Activated CD4-positive, alpha-beta T cell treated with anti-CD3 and anti-CD28 coated beads, Interleukin-2, Interleukin-6, amounts not matched to agents 100 ng/mL and 50 ng/mL, durations not matched to agents 16 hours and 8 hours (primary cell): ENCODE measurements around the gene PLPP1.

Experiments used
- DNase-seq: peaks from one replicate; pipeline ENCODE4 v3.0.0-alpha.2; 2020

PLPP1 gene

DNA sequence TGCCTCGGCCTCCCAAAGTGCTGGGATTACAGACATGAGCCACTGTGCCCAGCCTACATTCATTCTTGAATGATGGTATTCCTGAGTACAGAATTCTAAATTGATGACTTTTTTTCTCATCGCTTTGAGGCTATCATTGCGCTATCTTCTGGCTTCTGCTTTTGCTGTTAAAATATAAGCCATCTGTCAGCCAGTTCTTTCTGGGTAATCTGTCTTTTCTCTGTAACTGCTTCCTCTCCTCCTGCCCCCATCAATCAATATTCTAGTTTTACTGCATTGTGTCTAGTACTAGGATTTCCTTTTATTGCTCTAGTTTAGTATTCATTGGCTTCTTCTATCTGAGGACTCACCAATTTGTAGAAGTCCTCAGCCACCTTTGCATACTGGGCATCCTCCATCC lies 89.0 kb downstream of the PLPP1 start:
- DNase-seq = no peak

DNA sequence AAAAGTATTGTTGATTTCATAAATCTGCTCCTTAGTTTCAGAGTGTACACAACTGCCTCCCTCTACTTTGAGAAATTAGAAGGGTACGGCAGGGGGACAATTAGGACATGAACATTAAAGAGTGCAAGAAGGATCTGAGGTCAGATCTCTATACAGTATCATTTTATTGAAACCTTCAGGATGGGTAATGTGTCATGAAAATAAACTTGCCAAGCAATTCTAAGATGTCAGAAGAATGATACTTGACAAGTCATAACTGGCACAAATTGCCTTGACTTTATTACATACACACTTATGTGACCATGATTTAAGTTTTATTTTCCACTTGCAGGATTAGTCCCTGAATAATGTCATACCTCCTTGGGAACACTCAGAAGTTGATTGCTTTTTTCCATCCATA lies 92.8 kb downstream of the PLPP1 start:
- DNase-seq = no peak

DNA sequence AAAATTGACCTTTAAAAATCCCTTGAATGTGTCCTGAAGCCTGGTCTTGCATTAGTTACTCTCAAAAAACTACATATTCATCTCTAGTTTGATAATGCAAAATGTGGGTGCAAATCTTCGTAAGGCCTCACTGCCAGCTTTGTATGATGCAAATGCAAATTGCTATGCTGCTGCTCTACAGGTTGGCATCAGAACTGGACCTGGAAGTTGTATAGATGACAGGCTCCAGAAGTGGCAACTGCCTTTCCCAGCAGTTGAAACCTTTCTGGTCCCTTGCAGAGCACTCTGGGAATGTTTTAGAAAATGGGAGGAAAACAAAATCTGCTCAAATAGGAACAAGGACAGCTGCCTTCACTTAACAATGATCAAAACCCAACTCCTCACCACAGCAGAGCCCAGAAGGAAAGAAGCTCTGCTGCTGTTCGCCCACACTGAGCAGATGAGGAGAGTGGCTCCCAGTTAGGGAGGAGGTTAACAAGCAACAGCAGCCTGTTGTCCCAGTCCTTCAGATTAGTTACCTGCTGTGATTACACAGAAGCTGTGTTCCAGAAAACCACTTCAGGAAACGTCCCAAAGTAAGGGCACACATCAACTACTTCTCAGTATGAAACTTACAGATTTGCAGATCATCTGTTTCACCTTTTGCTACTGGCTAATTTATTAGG lies 93.5 kb downstream of the PLPP1 start:
- no peak for DNase-seq

DNA sequence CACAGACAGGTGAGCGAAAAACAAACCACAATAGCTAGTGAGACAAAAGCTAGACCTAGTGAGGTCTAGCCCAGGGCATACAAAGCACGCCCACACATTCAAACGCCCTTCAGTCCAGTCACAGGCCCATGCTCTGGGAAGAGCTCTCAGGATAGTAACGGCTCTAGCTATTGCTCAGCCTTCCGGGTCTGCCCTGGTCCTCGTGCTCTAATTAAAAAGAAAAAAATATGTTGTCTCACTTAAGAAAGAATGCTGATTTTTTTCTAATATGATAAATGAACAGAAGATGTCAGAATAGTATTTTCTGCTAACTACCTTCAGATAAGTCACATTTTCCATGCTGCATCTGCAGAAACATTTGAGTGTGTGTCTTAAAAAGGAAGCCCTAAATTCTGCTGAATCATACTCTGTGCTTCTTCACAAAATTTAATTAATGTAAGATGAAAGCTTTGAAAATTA lies 94.5 kb downstream of the PLPP1 start:
- peak; percentile 37 for DNase-seq

DNA sequence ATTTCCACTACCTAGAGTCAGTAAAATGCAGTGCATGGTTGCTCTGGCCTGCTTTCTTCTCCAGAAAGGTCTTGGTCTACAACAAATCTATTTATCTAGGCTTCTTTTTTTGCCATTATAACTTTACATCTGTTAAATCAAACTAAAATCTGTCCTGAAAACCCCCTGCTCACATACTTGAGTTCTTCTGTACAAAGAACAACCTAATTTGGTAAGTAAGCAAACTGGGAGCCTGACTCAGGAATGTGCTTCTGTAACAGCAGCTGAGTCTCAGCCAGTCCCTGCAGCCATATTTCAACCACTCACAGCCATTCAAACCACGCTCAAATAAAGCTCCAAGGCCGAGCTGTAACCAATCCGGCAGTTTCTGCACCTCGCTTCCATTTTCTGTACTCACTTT lies 95.8 kb downstream of the PLPP1 start:
- DNase-seq = no peak

DNA sequence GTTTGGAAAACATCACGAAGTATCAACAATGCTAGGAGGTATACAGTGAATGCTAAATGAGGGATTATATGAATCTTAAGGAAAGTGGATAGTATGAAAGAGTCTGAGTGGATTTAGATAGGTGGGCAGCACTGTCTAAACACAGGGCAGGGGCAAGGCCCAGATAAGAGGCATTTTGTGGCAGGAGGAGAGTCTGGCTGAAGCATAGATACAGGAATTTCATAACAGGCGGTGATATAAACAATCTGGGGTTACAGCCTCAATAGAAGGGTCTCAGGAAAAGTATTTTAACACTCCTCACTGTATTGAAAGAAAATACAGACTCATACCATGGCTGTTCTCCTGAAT lies 96.9 kb downstream of the PLPP1 start:
- no peak for DNase-seq

DNA sequence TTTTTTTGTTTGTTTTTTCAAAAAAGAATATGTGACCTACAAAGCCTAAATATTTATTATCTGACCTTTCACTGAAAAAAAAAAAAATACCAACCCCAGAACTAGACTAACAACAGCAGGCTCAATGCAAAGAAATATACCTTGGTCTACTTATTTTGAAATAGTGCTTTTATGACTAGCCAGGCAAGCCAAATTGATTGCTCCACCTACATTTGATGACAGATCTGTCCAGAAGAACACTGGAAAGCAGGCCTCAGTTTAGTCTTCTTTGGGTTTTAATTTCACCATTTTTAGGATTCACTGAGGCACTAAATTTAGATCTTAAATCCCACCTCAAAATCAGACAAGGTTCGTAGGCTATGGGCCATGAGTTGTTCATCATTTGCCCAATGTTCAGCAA lies 97.3 kb downstream of the PLPP1 start:
- no peak for DNase-seq

DNA sequence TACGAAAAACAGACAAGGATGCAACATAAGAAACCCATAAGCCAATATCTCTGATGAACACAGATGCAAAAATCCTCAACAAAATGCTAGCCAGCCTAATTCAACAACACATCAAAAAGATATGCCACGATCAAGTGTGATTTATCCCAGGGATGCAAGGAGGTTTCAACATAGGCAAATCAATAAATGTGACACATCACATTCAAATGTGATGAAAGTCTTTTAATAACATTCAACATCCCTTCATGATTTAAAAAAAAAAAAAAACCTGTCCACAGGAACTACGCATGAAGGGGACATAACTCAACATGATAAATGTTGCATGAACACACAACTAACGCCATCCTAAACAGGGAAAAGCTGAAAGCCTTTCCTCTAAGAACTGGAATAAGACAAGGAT lies 102.2 kb downstream of the PLPP1 start:
- DNase-seq = no peak

DNA sequence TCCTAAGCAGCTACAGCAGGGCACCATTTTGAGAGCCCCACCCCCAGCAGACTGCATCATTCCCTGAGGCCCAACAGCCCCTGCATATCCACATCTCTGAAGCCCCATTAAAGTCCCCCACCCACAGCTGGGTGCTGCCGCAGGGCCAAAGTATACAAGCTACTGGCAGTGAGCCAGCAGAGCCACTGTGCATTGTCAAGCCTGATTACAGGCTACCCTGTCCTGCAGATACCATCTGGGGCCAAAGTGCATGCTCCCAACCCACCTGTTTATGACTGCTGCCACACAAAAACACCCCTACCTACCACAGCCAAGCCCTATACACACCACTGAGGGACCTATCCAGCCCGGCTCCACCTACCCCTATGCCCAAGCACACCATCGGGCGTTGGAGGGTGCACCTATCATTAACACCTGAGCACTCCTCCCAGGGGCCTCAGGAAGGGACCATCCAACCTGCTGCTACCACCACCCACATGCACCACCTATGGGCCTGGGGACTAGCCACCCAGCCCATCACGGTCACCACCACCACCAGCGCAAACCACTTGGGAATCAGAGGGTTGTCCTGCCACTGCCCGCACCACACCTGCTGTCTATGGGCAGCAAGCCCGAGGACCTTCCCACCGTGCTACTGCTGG lies 105.0 kb downstream of the PLPP1 start:
- DNase-seq = no peak

DNA sequence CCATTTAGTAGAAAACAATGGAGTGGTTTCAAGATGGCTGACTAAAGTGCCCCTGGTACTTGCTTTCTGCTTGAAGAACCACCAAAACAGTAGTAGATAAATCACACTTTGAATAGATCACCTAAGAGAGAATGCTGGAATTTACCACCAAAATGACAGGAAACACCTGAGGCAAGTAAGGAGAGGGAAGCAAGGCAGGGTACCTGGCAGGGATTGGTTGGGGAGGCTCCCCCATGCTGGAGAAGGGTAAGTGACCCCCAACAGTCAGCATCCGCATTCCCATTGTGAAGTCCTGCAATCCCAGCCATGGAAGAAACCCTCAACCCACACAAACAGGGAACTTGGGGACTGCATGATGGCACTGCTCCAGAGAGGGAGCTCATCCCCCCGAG lies 105.5 kb downstream of the PLPP1 start:
- DNase-seq = no peak

DNA sequence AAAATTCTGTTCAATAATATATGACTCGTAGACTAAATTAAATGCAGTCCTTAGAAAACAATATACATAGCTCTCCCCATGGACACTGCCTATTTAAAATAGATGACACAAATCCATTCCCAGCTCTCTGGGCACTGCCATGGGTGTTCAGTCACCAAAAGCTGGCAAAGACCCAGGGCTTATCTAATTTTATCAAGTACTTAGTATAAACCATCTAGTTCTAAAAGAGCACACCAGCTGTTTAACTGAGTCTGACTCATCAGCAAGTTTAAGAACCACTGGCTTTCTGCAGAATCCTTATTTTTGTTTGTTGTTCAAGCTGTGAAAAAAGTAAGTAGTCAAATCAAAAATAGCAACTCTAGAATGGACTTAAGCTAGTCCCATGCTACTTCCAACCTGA lies 107.6 kb downstream of the PLPP1 start:
- no peak for DNase-seq

DNA sequence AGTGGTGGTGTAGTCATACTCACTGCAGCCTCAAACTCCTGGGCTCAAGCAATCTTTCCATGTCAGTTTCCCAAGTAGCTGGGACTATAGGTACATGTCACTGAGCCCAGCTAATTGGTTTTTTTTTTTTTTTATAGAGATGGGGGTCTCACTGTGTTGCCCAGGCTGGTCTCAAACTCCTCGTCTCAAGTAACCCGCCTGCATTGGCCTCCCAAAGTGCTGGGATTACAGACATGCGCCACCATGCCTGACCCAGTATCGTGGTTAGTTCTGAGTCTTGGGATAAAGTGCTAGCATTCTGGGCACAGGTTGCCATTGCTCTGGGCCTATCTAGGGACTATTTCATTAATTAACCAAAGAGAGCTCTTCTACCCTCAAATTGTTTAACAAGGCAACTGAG lies 108.3 kb downstream of the PLPP1 start:
- DNase-seq = no peak

DNA sequence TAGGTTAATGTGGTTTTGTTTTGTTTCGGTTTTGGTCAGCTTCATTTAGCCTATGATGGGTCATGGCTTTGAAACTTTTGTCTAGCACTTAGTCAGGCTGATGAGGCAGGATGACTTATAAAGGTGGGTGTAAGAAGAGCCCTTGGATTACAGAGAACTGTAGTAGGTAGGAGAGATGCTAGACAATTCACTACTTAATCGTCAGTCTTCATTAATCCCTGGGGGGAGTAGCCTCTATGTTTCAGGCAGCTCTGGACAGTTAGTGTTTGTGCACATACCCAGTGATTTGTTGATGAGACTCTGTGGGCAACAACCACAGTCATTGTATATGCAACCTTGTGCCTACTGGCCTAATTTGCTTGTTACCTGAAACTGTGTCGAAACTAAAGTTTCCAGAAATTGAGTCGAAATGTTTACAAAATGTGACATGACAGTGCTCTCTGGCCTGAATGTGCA lies 113.7 kb downstream of the PLPP1 start:
- peak; percentile 89 for DNase-seq

DNA sequence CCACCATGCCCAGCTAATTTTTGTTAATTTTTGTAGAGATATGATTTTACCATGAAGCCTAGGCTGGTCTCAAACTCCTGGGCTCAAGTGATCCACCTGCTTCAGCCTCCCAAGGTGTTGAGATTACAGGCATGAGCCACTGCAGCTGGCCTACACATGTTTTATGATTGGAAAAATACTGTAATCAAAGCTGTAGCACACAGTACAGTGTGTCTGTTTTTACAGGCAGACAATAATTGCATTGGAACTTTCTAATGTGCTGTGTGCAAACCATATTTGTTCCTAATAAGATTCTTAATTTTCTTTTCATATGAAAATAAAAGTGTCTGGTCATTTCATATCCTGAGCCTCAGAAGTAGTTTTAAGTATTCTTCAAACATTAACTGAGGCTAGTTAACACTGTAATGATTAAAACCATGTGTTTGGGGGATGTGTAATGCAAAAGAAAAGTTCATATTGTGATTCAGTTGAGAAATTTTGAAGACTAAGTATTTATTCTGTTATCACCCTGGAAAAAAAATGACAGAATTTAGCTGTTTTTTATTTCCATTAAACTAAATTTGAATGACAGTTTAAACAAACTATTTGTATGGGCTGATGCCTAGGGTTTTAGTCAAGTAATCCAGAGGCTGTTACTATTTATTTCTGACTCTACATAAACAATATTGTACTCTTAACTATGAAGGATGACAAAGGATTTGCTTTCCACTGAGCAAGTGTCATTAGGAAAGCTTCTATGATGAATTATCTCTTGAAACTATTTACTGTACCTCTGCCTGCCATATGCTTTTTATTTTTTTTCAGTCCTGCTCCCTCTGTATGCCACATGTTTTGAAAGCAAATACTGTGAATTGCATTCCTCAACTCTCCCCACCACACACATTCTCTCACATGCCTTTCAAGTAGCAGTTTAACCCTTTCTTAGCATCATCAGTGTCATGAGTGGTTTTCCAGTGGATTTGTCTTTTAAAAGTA lies 115.5 kb downstream of the PLPP1 start:
- no peak for DNase-seq

DNA sequence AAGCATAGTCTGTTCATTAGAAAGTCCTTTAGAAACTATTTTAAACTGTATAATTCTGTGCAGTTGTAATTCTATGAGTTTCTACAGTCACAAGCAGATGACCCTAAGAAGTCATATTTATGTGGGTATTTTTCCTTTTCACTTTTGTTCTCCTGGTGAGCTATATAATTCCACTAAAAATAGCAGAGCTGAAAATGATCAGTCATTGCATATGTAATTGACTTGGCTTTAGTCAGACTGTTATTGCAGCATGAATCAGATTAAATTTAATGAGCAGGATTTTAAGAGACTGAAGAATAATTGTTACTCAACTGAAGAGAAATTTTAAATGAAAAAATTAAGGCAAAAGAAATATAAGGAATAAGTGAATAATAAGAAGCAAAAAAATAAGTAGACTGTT lies 118.5 kb downstream of the PLPP1 start:
- no peak for DNase-seq

DNA sequence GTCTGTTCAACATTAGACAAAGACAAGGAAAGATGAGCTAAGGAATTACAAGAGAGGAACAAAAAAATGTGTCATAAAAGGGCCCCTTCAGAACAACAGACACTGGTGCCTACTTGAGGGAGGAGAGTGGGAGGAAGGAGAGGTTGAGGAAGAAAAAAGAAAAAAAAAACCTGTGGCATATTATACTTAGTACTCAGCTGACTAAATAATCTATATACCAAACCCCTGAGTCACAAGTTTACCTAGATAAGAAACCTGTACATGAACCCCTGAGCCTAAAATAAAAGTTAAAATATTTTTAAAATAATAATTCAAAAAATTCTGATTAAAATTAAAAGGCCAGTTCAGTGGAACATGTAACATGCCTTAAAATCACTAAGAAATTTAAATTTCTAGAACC lies 119.7 kb downstream of the PLPP1 start:
- DNase-seq = no peak

DNA sequence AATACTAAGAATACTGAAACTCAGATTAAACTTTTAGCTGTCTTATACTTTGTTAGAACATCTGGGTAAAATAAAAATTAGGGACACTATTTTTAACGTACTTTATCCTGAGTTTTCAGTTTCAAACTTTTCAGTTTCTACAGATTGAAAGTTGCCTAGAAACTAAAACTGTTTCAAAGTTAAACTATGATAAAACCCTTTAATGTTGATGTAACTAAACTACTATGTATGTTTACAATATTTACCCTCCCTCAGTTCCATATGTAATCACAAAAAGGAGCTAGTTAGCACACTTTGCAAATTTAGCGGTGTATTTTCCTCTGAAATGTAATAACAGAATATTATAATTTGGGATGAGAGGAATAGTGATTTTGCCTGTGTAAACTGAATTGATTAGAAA lies 121.1 kb downstream of the PLPP1 start:
- no peak for DNase-seq

DNA sequence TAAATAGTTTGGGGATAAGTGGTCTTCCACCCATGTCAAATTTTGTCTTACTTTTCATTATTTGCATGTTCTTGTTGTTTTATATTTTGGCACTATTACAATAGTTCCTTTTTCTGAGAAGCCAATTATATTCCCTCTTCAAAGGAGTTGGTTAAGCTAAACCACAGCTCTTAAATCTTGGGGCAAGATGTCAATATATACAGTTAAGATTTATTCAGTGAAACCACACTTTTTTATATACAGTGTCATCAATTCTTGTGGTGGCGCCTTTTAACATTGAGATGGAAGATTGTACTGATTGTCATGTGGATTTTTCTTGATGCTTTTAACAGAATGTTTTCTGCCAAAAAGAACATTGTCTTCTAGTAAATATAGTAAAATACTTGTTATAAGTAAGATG lies 122.9 kb downstream of the PLPP1 start:
- DNase-seq = no peak

DNA sequence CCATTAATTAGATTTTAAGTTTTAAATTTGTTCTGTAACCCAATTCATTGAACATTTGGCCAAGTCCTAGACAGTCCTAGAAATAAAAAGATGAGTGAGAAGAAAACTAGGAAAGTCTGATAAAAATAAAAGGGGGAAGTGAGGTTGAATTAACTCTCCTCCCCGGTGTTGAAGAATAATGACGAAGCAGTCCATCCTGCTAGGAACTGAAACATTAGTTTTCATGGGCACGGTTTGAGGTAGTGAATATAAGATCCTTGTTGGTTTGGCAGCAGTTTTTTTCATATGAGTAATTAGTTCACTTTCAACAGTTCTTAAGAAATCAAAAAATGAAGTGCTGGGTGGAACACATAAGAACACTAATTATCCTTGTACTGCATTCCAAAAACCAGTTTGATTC lies 123.9 kb downstream of the PLPP1 start:
- DNase-seq = no peak

DNA sequence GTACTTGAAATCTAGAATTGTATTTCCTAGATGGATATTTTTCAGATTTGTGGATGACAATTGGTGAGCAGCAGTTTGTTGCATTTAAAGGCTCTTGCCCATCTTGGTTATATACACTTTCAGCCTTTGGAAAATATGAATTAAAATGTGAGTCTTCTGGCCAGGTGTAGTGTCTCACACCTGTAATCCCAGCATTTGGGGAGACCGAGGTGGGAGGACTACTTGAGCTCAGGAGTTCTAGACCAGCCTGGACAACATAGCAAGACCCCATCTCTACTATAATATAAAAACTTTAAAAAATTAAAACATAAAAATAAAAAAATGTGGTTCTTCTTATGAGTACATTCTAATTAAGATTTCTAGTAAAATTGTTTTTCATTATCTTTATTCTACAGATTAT lies 125.0 kb downstream of the PLPP1 start:
- DNase-seq = no peak

DNA sequence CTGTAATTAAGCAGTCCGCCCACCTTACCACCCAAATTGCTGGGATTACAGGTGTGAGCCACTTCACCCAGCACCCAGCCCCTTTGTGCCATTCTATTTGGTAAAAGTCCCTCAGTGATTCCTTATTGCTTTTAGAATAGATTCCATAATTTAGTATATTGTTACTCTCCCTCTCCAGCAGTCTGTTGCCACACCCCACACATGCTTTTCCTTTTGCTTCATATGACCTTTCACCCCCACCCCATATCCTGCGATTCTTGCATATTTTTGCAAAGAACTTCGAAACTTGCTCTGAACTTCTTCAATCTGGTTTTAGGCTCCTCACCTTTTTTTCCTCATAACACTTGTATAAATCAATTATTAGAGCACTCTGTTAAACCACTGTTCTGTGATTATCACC lies 126.8 kb downstream of the PLPP1 start:
- DNase-seq = no peak

DNA sequence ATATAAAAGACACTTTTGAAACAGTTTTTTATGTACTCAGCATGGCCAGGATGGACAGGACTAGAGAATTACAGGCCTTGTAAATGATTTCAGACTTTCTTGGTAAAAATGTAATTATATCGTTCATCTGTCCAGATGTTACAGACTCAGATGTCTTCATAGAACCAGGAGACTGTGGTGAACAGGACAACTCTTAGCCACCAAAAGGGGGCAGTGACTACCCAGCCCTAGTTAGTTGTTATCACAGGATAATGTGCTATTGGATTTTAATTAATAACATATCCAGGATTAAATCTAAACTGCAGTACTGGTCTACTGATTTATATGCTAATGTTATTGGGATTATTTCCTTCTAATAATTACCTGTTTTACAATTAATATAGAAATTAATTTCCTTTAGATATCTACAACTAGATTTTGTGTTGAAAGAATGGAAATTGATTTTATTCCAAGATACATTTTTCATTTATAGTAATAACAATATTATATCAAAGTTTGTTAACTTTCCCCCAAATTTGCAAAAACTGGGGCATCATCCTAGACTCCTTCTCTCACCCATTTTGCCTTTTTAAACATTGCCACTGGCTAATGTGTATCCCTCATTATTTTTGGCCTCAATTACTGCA lies 127.6 kb downstream of the PLPP1 start:
- DNase-seq = peak; percentile 15

DNA sequence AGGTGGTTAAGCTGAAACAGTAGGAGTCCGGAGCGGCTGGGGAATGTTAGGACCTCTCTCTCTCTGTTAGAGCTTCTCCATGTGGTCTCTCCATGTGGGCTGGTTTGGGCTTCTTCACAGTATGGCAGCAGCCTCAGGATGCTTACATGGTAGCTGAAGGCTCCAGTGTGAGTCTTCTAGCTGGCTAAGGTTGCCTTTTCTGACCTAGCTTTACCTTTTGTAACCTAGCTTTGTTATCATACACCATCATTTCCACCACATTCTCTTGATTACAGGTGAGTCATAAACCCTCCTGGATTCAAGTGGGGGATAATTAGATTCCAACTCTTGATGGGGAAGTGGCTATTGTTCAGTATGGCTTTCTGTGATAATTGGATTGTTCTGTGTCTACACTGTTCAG lies 128.5 kb downstream of the PLPP1 start:
- no peak for DNase-seq
